NCI-H1694 treated with DMSO at 0.1 percent for 48 hours (cell line): ENCODE results near the gene CWC25.
"Not testable (repeated sequence)": the region's sequence is repeated elsewhere in the genome, so short reads cannot be mapped to it uniquely, and the experiment has no call there.

Experiments
- DNase-seq: peaks from one replicate; lab custom pipeline; 2025; lab: John Stamatoyannopoulos, UW

CWC25 gene

DNA sequence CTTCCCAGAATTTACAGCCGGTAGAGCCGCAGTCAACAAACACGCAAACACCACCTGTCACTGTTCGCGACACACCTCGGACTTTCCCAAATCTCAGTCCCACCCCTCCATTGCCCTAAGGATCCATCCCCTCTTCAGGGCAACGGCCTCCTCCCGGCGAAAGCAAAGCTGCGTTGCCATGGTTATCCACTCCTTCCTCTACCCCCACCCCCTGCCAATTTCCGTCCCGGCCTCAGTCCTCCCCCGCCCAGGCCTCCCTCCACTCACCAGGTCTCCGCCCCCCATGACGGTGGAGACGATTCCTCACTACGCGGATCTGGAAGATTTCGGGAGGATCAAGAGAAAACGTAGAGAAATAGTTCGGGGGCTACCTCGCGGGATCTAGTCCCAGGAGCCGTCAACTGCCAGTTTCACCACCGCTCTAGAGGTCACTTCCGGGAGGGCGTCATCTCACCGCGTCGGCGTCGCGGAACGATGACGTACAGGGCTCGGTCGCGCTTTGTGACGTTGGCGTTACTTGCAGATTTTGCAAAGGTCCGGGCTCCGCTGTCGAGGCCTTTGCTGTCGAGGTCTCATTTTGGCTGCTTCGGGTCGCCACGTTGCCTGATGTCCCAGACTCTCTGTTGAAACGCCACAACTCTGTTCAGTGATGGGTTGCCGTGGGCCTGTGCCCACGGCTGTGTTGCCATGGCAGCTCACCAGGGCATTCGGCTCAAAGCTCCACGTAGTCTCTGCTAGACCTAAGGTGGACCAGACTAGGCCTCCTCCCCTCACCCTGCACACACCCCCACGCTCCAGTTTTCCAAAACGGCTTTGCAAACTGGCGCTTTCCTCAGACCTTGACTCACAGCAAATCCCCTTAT lies at the start of gene CWC25:
TSS of gene CWC25 (minus strand) at position 423 of the 863 bp plus-strand sequence. CDS start at position 285, 138 bp downstream.
- peak; percentile 94 for DNase-seq

DNA sequence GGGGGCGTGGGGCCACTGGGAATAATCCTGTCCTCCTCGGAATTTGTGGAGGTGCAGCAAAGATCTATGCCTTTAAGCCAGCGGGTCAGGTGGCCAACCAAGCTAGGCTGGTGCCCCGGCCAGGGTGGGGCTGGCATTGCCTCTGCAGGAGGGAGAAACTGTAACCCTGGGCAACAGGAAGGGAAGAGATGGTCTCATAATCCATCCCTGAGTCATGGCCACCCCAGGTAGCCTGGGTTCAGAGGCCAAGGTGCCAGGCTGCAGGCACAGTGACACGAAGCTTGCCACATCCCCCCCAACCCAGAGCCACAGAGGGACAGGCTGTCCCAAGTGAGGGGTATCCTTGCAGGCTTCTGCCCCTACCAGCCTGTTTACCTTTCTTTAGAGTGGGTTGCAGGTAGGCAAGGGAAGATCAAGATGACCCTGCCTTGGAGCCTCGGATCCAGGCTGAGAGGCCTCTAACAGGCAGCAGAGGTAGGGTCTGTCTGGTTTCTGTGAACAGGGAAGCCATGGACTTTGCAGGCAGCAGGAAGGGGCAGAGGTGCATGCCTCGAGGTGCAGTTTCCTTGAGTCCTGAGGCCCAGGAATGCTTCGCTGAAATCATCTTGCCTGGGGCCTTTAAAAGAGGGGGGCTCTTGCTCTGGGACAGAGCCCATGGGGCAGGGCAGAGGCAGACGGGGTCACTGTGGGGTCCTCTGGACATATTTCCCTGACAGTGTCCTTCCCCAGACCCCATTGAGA lies 48.7 kb upstream of the CWC25 start:
- no peak for DNase-seq

GRCh38 chr17:38872671-38873385 lies 47.7 kb upstream of the CWC25 start:
- no peak for DNase-seq

GRCh38 chr17:38872027-38872511 lies 46.9 kb upstream of the CWC25 start:
- DNase-seq: no peak

DNA sequence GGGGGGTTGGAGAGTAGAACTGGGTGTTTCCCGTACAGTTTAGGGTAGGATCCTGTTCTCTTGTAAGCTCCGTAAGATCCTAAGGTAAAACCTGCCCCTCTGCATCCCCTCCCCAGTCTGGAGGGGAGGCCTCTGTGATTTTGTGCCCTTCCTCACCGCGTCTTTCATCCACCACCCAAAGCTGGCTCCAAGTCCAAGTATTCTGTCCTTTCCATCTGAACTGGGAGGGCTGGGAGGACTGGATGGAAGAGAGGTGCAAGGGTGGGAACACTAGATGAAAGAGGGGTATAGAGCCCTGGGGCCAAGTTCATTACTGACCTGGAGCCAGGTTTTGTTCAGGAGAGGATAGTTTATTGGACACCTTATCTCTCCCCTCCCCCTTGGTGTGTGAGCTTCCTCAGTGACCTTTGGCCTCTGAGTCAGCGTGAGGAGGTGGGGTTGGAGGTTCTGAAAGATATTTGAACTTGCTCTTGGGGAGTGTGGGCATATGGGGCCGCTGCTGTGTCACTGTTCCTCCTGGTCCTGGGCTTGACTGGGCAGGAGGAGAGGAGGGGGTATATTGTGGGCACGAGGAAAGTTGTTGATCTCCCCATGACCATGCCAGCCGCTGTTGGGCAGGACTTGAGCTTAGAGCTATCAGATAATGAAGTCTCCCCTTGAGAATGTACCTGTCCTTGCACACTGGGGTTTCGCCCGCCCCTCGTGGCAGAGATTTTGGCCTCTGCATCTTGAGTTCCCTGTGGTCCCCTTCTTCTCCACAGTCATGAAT lies 46.3 kb upstream of the CWC25 start:
- no peak for DNase-seq

DNA sequence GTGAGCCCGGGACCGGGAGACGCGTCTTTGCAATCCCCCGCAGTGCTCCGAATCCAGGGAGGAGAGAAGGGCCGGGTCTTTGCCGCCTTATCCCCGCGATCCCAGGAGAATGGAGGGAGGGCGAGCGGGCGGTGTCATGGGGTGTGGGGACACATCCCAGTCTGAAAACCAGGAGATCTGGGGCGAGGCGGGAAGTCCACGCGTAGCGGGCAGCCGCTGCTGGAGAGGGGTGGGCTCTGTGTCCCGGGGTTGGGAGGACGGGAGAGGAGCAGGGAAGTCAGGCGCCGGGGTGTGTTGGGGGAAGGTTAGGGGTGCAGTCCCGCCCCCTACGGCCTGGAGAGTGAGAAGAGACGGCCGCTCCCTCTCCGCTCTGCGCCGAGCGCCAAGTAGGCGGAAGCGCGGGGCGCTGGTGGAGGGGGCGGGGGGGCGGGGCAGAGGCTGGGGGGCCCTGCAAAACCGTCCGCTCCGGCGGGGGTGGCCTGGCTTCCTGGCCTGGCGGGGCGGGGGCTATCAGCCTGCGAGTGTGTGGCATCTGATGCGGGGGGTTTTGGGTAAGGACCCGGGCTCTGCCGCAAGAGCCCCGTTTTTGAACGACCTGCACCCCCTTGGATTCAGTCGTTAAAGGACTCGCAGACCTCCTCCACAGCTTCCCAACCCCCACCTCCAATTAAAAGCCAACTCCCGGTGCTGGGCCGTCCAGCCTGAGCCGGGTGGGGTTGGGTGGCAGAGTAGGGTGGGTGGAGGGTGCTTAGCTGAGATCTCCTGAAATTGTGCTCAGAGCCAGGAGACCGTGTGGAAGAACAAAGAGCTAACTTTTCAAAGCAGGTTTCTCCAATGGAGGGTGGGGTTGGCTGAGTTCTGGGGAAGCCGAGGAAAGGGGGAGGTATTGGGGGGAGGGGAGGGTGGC lies 45.4 kb upstream of the CWC25 start:
- DNase-seq: peak; percentile 25

DNA sequence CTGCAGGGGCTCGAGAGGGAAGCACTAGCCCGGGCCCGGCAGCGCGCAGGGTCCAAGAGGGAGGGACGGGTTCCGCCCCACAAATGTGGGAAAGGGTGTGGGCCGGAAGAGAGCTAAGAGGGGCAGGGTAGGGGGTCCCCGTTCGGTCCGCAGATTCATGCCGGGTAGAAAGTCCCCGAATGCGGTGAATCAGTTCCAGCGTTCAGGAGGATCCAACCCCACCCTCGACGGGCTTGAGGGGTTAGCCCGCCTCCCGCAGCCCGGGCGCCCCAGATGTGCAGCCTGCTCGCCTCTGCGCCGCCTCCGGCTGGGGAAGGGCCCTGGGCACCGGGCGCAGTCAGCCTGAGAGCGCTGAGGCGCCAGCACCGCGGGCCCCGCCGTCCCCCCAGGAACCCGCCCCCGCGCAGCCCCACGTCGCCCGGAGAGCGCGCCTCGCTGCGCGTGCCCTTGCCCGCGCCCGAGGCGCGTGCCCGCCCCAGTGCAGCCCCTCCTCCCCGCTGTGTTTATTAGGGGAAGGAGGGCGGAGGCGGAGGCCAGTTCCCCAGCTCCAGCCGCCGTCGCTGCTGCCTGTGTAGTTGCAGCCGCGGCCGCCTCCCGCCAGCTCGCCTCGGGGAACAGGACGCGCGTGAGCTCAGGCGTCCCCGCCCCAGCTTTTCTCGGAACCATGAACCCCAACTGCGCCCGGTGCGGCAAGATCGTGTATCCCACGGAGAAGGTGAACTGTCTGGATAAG lies 44.6 kb upstream of the CWC25 start, which contains the start of gene LASP1:
TSS of gene LASP1 (plus strand) at position 533 of the 733 bp plus-strand sequence. CDS start at position 665, 132 bp downstream.
- peak; percentile 79 for DNase-seq

- DNase-seq: peak; percentile 83
Measured at GRCh38 chr17:38868817-38869525, 43.9 kb upstream of the CWC25 start.

DNA sequence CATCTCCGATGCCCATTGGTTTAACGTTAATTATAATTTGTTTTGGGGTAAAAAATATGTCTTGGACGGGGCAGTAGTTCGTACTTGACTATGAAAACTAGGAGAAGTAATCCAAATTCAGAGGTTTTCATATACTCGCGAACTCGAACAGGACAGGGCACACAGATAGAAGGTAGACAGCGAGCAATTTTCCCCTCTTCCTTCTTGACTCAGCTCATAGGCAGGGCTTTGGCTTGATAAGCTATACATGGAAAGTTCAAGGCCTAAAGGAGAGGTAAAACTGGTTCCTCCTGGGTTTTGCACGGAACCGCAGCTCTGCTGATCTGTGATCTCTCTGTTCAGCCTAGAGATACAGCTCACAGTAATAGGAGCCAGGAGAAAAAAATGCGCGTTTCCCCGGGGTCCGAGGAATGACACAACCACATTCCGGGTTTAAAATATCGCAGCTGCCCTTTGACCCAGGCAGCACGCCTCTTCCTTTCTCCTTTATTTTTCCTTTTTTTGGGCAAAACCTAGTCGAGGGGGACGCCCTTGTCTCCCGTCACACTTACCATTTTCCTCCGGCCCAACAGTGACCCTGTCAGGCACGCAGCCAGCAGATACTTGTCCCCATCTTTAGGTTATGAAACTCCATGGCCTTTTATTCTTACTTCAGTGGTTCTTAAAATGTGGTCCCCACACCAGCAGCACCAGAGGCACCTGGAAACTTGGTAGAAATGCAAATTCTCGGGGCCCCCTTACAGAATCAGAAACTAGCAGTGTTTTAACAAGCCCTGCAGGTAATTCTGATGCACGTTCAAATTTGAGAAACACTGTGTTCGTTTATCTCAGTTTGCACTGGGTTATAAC lies 43.1 kb upstream of the CWC25 start:
- peak; percentile 80 for DNase-seq

DNA sequence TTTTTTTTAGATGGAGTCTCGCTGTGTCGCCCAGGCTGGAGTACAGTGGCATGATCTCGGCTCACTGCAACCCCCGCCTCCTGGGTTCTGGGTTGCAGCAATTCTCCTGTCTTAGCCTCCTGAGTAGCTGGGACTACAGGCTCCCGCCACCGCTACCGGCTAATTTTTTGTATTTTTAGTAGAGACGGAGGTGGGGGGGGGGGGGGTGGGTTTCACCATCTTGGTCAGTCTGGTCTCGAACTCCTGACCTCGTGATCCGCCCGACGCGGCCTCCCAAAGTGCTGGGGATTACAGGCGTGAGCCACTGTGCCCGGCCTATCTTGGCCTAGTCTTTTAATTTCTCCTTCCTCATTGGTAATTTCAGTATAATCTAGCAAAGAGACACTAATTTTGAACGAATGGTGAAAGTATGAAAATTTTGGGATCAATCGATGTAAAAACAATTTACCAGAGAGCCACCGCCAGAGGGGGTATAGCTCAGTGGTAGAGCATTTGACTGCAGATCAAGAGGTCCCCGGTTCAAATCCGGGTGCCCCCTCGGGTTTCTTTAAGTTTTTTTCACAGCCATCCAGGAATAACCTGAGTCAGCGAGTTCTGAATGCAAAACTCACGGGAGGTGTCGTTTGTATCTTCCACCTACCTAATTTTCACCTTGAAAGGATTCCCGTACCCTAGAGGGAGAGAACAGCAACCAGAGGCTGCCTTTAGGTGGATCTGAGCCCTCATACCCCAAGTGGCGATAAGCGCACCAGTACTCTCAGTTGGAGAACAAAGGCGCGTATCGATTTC lies 42.3 kb upstream of the CWC25 start:
- peak; percentile 81 for DNase-seq

- DNase-seq: peak; percentile 50
Measured at GRCh38 chr17:38864636-38865398, 39.7 kb upstream of the CWC25 start.

- peak; percentile 84 for DNase-seq
Measured at GRCh38 chr17:38861399-38861843, 36.3 kb upstream of the CWC25 start.

- no peak for DNase-seq
Measured at GRCh38 chr17:38857271-38857670, 32.1 kb upstream of the CWC25 start.

- not testable (repeated sequence) for DNase-seq
Measured at GRCh38 chr17:38855101-38855714, 30.1 kb upstream of the CWC25 start.

DNA sequence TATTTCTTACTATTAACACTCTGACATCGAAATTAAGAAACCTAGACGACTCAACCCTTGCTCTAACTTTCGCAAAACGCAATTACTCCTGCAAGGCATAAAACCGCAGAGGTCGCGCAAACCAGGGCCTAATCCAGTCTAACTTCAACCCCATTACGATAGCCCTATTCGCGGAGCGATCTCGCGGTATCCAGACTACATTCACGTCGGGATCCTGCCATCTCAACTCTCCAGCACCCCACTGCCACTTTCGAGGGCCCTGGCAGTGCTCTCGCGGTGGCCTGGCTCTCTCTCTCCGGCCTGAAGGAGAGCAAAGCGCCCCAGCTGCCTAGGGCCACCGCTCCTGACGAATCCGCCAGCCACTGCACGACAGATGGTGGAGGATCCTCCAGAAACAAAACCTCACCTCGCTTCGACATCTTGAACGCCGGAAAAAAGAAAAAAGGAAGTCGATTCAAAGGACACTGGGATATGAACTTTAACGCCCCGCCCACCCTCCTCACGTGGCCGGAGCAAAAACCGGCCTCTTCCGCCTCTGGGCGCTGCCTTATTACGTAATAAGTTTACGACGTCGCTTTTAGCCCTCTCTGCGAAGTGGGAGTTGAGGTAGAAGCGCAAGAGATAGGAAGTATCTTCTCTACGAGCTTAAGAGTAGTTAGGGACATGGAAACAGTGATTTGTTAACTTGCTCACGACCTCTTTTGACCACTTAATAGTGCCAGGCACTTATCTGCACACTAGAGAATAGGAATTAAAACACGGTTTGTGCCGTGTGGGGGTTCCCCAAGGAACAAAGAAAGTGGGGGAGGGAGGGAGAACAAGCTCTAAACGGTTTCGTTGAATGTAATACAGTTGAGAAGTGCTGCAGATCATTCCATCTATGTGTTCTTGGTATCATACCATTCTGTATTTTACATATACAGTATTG lies 28.4 kb upstream of the CWC25 start, which contains the start of gene RPL23:
TSS of gene RPL23 (minus strand) at position 430 of the 928 bp plus-strand sequence. CDS start at position 419, 11 bp downstream.
- DNase-seq: peak; percentile 98
